Thoracic aorta (tissue), 2 donors: ENCODE measurements around the gene PHF2. TPM values are rescaled to one million over a fixed set of nuclear protein-coding genes. Genes with fewer than 3 reads are reported as not detected.

Experiments
- ATAC-seq: fragments of 150-250 bp; one replicate; pipeline ENCODE4 v1.8.0; 2017; ENCODE audit warnings: low read depth; ENCODE audit not compliant: insufficient number of reproducible peaks, low FRiP score
- DNase-seq: peaks from one replicate; pipeline ENCODE4 v3.0.0-alpha.2; 2020; ENCODE audit warnings: low spot score
- H3K27ac ChIP-seq, 2 donors: fragments of 200-600 bp; sonication (generic); 1 replicate in 1 of 2; 2 replicates in 1 of 2; pipeline ENCODE4 v1.5.1; 2016; ENCODE audit warnings: mild to moderate bottlenecking in 2 of 2, moderate library complexity in 2 of 2
- H3K27me3 ChIP-seq: fragments of 200-600 bp; sonication (generic); replicated peaks from 2 replicates; pipeline ENCODE4 v1.6.0; 2016; ENCODE audit warnings: mild to moderate bottlenecking; ENCODE audit not compliant: insufficient read depth
- H3K36me3 ChIP-seq: fragments of 200-600 bp; sonication (generic); one replicate; pipeline ENCODE4 v1.5.1; 2016
- H3K4me1 ChIP-seq, 2 donors: fragments of 200-600 bp; sonication (generic); 1 replicate in 1 of 2; 2 replicates in 1 of 2; pipeline versions ENCODE4 v1.5.1 to v1.6.0; 2016; ENCODE audit warnings: low read depth in 2 of 2, mild to moderate bottlenecking in 1 of 2; ENCODE audit not compliant: control insufficient read depth in 1 of 2
- H3K4me3 ChIP-seq: fragments of 200-600 bp; sonication (generic); 2 replicates; pipeline ENCODE4 v1.5.1; 2016; ENCODE audit warnings: mild to moderate bottlenecking
- H3K9me3 ChIP-seq: fragments of 200-600 bp; sonication (generic); 2 replicates; pipeline ENCODE4 v1.5.1; 2016
- total RNA-seq, 2 donors: library from RNA; depleted of rRNA; stranded (reverse); fragments of >200 nt; gene quantifications; one replicate each; pipeline versions ENCODE4 v1.1.0 to v1.2.3, GENCODE V29; 2016
- TF ChIP-seq, protein P1 (sequence below): fragments of 200-600 bp; sonication (generic); IDR thresholded peaks from one replicate; pipeline ENCODE4 v1.5.1; 2019; ENCODE audit warnings: antibody characterized with exemption

Gene PHF2
- total RNA-seq, 2 donors from 2014 or later: 29.9 to 36.6 TPM

DNA sequence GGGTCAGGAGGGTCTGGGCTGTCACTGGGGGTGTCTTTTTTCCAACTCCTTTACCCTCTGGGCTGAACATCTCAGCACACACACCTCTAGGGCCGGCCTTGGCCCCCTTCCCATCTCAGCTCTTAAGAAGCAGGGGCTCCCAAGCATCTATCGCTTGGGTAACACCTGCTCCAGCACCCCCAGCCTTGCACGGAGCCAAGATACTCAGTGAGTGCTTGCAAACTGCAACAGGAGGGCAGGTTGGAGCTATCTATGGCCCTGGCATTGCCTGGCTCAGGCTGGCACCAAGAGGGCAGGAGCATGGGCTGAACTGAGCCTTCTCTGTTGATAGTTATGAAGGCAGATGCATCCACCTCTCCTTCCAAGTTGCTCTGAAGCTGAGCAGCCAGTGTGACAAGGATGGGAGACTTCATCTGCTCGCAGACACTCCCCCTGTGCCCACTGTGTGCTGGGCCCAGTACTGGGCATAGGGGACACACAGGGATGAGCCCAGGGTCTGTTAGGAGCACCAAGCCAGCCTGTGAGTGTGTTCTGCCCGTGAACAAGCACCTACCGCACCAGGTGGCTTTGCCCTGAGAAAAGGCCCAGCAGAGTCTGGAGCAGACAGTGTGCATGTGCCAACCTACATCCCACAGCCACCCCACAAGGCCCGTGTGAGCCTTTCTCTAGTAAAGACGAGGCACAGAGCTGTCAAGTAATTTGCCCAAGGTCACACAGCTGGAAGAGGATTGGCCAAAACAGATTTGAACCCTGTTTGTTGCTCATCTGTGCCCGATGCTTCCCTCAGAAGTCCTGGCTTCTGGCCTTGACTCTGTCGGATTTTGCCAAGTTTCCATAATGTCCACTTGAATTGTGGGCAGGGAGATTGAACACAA is 58.2 kb downstream of the PHF2 start:
- TF ChIP-seq, protein P1, sequence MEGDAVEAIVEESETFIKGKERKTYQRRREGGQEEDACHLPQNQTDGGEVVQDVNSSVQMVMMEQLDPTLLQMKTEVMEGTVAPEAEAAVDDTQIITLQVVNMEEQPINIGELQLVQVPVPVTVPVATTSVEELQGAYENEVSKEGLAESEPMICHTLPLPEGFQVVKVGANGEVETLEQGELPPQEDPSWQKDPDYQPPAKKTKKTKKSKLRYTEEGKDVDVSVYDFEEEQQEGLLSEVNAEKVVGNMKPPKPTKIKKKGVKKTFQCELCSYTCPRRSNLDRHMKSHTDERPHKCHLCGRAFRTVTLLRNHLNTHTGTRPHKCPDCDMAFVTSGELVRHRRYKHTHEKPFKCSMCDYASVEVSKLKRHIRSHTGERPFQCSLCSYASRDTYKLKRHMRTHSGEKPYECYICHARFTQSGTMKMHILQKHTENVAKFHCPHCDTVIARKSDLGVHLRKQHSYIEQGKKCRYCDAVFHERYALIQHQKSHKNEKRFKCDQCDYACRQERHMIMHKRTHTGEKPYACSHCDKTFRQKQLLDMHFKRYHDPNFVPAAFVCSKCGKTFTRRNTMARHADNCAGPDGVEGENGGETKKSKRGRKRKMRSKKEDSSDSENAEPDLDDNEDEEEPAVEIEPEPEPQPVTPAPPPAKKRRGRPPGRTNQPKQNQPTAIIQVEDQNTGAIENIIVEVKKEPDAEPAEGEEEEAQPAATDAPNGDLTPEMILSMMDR: no peak
- Histone ChIP-seq H3K4me3 (no peak overlapping the region), H3K27ac (no peak overlapping the region), H3K27me3 (no peaks in the 10 kb centered on the region), H3K4me1 (no peaks in the 10 kb centered on the region), H3K9me3 (peaks cover 4% of the 10 kb centered on the region), H3K36me3 (peaks cover 55% of the 10 kb centered on the region)
- no peak for DNase-seq
- no peak for ATAC-seq

DNA sequence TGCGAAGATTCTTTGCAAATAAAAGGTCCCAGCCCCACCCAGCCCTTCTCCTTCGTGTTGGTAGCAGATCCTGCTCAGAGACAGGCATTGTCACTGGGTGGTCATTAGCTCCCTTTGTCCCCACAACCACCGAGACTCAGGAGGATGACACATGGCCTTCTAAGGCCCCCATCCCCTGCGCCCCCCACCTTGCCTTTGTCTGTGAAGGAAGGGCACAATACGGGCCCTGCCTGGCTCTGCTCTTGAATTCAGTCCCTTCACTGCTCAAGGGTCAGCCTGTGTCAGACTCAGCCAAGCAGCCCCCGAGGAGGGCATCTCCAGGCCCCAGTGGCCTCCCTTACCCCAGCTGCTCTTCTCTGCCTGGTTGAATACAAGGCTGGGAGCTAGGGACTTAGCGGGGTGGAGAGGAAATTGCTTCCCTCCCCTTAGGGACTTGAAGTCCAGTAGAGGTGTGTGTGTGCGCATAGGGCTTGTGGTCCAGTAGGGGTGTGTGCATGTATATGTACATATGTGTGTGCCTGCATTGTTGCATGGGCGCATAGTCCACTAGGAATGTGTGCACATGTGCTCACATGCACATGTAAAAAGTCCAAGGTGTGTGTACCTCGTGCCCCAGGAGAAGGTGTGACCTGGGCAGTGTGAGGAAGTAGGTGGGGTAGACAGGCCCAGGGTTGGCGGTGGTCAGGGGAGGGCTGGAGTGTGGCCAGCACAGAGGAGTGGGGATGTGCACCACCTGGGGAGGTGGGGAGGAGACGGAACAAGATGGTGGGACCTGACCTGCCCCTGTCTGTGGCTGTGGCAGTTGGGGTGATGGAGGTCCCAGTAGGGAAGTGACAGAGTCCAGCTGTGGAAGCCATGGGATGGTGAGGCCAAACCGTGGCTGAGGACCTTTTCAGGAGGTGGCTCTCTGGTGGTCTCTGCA is 59.1 kb downstream of the PHF2 start:
- TF ChIP-seq, protein P1: no peak
- no peaks in the 10 kb centered on the region for H3K4me1 ChIP-seq
- DNase-seq (no peak), ATAC-seq (no peak)
- H3K27me3 ChIP-seq: no peaks in the 10 kb centered on the region
- no peak overlapping the region for H3K27ac ChIP-seq
- peaks cover 4% of the 10 kb centered on the region for H3K9me3 ChIP-seq
- peaks cover 56% of the 10 kb centered on the region for H3K36me3 ChIP-seq
- no peak overlapping the region for H3K4me3 ChIP-seq

DNA sequence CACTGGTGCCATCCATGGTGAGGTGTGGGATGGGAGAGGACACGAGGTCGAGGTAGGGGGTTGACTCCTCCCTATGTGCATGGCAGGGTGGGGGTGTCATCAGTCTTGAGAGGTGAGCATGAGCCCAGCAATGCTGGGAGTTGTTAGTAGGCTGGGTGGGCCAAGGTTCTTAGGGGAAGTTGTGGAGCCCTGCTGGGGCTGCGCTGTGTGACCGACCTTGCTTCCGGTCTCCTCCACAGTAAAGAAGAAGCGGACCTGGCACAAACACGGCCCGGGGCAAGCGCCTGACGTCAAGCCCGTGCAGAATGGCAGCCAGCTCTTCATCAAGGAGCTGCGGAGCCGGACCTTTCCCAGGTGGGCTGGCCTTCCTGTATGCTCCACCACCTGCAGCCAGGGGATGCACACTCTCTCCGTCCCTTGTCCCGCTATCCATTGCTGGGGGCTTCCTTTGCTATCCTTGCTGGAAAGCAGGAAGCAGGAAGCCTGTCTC is 59.8 kb downstream of the PHF2 start:
- TF ChIP-seq, protein P1: no peak
- H3K36me3 ChIP-seq: peaks cover 52% of the 10 kb centered on the region

DNA sequence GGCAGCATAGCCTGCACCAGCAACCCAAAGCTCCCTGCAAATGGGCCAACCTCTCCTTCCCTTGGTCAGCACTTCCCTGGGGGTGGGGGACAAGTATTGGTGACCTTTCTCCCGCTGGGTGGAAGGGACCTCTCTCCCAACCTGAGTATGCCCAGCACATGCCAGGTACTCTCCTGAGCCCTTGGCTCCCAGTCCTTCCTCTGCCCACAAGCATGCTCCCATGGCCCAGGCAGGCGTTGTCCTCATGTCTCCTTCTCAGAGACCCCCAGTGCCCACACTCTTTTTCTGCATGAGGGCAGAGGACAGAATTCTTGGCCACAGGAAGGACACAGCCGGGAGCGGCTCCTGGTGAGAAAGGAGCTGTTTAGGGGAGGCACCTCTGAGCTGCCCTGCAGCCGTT is 60.3 kb downstream of the PHF2 start:
- TF ChIP-seq, protein P1: no peak
- no peak overlapping the region for H3K27ac ChIP-seq
- DNase-seq (no peak), ATAC-seq (no peak)
- no peaks in the 10 kb centered on the region for H3K4me1 ChIP-seq
- peaks cover 49% of the 10 kb centered on the region for H3K36me3 ChIP-seq
- peaks cover 4% of the 10 kb centered on the region for H3K9me3 ChIP-seq
- H3K27me3 ChIP-seq: no peaks in the 10 kb centered on the region
- H3K4me3 ChIP-seq: no peak overlapping the region

More for the DNA sequence above, 59.8 kb downstream of the PHF2 start:
- Histone ChIP-seq H3K27ac (no peak overlapping the region), H3K4me3 (no peak overlapping the region), H3K9me3 (peaks cover 4% of the 10 kb centered on the region), H3K4me1 (no peaks in the 10 kb centered on the region), H3K27me3 (no peaks in the 10 kb centered on the region)
- DNase-seq (no peak), ATAC-seq (no peak)

DNA sequence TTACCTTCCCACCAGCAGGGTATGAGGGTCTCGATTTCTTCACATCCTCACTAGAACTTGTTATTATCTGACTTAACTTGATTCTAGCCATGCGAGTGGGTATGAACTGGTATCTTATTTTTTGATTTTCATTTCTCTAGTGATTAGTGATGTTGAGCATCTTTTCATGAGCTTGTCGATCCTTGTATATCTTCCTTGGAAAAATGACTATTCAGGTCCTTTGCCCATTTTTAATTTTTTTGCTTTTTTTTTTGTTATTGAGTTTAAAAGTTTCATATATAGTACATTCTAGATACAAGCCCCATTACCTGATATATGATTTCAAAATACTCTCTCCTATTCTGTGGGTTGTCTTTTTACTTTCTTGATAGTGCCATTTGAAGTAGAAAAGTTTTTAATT is 61.5 kb downstream of the PHF2 start:
- no peak for ATAC-seq
- H3K27ac ChIP-seq: no peak overlapping the region
- peaks cover 4% of the 10 kb centered on the region for H3K9me3 ChIP-seq
- no peaks in the 10 kb centered on the region for H3K27me3 ChIP-seq
- peaks cover 45% of the 10 kb centered on the region for H3K36me3 ChIP-seq
- DNase-seq: no peak
- H3K4me3 ChIP-seq: no peak overlapping the region
- TF ChIP-seq, protein P1: no peak
- no peaks in the 10 kb centered on the region for H3K4me1 ChIP-seq
